ENCODE results near the gene HAPSTR1.
"Not testable (repeated sequence)": the region's sequence is repeated elsewhere in the genome, so short reads cannot be mapped to it uniquely, and the experiment has no call there.

DNA sequence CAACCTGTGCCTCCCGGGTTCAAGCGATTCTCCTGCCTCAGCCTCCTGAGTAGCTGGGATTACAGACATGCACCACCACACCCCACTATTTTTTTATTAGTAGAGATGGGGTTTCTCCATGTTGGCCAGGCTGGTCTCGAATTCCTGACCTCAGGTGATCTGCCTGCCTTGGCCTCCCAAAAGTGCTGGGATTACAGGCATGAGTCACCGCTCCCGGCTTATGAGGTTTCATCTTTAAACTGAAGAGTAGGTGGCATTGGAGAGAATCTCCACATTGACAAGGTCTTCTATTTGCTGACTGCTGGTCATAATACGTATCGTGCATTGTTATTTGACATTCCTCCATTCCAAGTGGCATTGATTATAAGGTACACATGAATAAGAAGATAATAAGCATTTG is 3.7 kb upstream of the HAPSTR1 start:
- TF ChIP-seq EZH2 (IDR thresholded peaks at IDR 0.05; ENCODE audit: borderline replicate concordance, low read length), result not testable (repeated sequence)
- TF ChIP-seq, protein P1, sequence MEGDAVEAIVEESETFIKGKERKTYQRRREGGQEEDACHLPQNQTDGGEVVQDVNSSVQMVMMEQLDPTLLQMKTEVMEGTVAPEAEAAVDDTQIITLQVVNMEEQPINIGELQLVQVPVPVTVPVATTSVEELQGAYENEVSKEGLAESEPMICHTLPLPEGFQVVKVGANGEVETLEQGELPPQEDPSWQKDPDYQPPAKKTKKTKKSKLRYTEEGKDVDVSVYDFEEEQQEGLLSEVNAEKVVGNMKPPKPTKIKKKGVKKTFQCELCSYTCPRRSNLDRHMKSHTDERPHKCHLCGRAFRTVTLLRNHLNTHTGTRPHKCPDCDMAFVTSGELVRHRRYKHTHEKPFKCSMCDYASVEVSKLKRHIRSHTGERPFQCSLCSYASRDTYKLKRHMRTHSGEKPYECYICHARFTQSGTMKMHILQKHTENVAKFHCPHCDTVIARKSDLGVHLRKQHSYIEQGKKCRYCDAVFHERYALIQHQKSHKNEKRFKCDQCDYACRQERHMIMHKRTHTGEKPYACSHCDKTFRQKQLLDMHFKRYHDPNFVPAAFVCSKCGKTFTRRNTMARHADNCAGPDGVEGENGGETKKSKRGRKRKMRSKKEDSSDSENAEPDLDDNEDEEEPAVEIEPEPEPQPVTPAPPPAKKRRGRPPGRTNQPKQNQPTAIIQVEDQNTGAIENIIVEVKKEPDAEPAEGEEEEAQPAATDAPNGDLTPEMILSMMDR (conservative IDR thresholded peaks at IDR 0.05 in 1 of 2, IDR thresholded peaks at IDR 0.05 in 1 of 2; ENCODE audit: extremely low read depth in 1 of 2, insufficient read depth in 1 of 2, low read depth in 1 of 2, low read length in 2 of 2), result not testable (repeated sequence)

Measured in mammary epithelial cell (primary cell).